GM20000 (cell line): ENCODE results near the gene RDH14.

Source experiments
- DNase-seq: peaks from one replicate; pipeline ENCODE4 v3.0.0; 2012; ENCODE audit warnings: low spot score
- CTCF ChIP-seq: IDR thresholded peaks from 2 replicates; pipeline ENCODE4 v1.5.1; 2012; ENCODE audit warnings: mild to moderate bottlenecking, control low read depth; ENCODE audit errors: extremely low read depth, missing control alignments

Gene RDH14

GRCh38 chr2:18551169-18551568, 9.3 kb downstream of the RDH14 start:
- no peak for TF ChIP-seq CTCF
- no peak for DNase-seq

GRCh38 chr2:18550433-18550832, 10.0 kb downstream of the RDH14 start:
- TF ChIP-seq CTCF: no peak
- no peak for DNase-seq

- TF ChIP-seq CTCF: no peak
Measured at GRCh38 chr2:18549083-18549482, 11.4 kb downstream of the RDH14 start.

GRCh38 chr2:18548621-18549020, 11.8 kb downstream of the RDH14 start:
- DNase-seq: no peak
- TF ChIP-seq CTCF: no peak

More at GRCh38 chr2:18549083-18549482, 11.4 kb downstream of the RDH14 start:
- no peak for DNase-seq

GRCh38 chr2:18546567-18546966, 13.9 kb downstream of the RDH14 start:
- TF ChIP-seq CTCF: no peak
- DNase-seq: no peak

GRCh38 chr2:18545384-18545783, 15.1 kb downstream of the RDH14 start:
- no peak for DNase-seq
- no peak for TF ChIP-seq CTCF

- no peak for DNase-seq
- no peak for TF ChIP-seq CTCF
Measured at GRCh38 chr2:18544171-18544570, 16.3 kb downstream of the RDH14 start.
